H54 (cell line): ENCODE measurements around the gene CEP128.
A peak's percentile ranks its signal among the peaks of the same experiment; 100 is the strongest.

Source experiments
- DNase-seq: peaks from one replicate; pipeline ENCODE4 v3.0.0; 2011; ENCODE audit warnings: low spot score, mixed read lengths; ENCODE audit not compliant: insufficient read length
- FAIRE-seq: peaks from 3 replicates; lab custom pipeline; 2011; peaks lifted over from hg19 to GRCh38; lab: Jason Lieb, UNC
- POLR2A ChIP-seq: IDR thresholded peaks from 2 replicates; pipeline ENCODE4 v1.6.1; 2011; ENCODE audit warnings: low read depth, mild to moderate bottlenecking, low read length

Gene CEP128

DNA sequence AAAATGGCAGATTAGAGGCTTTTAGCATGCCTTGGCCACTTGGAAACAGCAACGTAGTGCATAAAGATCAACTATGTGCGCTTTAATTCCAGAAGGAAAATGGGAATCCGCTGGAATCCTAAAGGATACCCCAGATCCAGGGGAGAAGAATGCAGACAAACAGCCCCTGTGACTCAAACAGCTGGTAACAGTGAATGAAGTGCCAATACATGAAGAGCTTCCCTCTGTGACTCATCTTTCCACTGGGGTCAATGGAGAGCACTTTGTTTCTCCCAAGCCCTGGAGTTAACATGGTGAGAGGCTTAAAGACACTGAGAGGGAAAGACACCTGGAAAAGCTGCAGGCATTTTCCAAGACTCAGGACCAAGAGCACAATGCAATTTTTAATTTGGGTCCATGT lies 263.1 kb downstream of the CEP128 start:
- no peak for DNase-seq
- FAIRE-seq = no peak
- TF ChIP-seq POLR2A = no peak

DNA sequence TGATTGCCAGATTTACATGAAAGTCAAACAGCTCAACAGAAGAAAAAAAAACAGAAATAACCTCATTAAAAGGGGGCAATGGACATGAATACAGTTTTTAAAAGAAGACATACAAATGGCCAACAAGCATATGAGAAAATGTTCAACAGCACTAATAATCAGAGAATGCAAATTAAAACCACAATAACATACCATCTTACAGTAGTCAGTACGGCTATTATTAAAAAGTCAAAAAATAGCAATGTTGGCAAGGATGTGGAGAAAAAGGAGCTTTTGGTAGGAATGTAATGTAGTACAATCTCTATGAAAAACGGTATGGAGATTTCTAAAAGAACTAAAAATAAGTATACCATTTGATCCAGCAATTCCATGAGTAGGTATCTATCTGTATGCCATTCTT lies 272.1 kb downstream of the CEP128 start:
- FAIRE-seq (no peak), DNase-seq (no peak)
- TF ChIP-seq POLR2A = no peak

DNA sequence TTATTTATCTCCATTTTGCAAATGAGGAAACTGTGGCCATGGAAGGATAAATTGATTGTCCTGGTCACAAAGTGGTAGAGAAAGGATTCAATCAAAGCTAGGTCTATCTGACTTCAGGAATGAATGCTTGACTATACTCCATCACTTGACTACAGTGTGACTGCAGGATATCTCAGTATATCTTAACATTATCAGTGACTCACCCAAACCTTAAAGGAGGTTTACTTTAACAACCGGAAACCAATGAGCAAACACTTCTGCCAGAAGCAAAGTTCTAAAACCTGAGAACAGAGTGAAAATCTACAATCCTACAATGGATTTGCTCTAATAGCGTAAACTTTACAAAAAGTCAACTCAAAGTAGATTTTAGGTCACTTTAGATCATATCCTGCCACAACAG lies 277.0 kb downstream of the CEP128 start:
- DNase-seq = no peak
- no peak for FAIRE-seq
- TF ChIP-seq POLR2A = no peak

DNA sequence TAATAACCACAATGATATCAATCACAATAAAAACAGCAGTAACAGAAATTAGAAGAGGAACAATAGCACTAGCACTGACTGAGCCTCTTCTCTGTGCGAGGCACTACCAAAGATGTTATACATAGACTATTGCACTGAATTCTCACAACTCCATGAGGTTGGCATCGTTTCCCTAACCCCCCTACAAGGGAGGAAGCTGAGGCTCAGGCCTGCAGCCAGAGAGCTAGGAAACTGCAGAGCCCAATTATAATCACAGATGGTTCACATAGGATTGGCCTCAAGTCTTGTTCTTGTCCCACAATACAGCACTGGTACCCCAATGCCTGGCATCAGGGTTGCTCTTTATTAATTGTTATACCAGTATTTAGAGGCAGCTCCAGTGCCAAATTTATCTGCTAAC lies 278.0 kb downstream of the CEP128 start:
- TF ChIP-seq POLR2A = no peak
- no peak for FAIRE-seq

DNA sequence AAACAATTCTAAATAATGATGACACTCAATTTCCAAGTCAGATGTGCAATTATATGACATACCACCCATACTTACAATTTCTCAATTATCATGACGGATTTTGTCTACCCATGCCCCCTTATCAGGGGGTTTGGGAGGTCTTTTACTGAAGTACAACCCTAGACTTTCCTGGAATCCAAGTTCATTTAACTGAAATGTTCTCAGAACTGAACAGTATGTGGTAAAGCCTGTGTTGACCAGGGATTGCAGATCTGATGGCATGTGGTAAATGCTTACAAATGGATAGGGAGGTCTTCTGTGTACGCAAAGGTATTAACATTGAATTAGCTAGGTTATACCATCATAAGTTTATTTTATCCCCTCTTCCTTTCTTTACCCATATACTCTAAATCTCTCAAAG lies 281.8 kb downstream of the CEP128 start:
- TF ChIP-seq POLR2A = no peak
- FAIRE-seq = no peak
- no peak for DNase-seq

More for the DNA sequence above, 278.0 kb downstream of the CEP128 start:
- no peak for DNase-seq

DNA sequence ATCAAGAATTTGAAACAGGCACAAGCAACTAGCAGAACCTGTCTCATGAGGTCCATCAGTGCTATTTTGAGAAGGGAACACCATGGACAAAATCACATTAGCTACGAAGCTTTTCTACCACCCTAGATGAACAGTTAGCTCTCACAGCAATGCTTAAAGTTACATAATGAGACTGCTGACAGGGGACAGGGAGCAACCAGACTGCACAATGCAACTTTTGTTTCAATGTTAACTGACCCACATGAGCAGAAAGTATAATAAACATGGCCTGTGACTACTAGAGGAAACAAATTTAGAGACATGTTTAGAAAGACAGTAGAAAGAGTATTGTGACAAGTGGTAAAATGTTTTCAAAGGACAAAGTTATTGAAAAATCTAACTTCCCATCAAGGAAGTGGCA lies 282.8 kb downstream of the CEP128 start:
- FAIRE-seq = no peak
- no peak for DNase-seq
- no peak for TF ChIP-seq POLR2A

DNA sequence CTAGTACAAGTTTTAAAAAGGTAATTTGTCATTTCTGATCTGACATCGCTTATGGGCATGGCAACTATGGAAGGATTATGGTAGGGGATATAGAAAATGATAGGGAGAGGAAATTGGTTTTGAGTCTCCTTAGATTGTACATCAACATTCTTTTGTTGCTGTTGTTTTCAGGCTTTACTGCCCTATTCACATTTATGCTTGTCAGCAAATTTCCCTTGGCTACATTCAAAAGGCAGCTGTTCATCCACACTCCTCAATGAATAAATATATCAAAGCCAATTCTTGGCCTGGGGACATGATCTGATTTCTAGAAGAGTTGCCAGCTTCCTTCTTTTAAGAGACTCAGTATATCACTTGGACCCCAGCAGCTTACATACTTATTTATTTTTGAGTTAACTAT lies 283.4 kb downstream of the CEP128 start:
- DNase-seq = no peak
- no peak for TF ChIP-seq POLR2A
- no peak for FAIRE-seq

DNA sequence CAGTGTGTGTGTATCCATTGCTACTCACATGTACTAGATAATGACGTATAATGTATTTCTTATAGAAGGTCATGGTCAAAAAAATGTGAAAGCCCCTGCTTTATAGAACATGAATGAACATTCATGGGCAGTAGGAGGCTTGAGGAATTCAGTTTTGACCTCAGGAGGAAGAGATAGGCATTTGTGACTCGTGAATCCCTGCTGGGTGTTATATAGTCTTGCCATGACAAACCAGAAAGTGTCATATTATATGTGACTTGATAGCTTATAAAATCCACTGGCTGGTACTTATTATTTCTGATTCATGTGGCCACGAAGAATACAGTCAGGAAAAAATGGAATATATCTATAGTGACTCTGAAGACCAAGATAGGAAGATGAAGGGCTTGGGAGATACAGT lies 287.6 kb downstream of the CEP128 start:
- FAIRE-seq (peak; percentile 48), DNase-seq (no peak)
- TF ChIP-seq POLR2A = no peak

DNA sequence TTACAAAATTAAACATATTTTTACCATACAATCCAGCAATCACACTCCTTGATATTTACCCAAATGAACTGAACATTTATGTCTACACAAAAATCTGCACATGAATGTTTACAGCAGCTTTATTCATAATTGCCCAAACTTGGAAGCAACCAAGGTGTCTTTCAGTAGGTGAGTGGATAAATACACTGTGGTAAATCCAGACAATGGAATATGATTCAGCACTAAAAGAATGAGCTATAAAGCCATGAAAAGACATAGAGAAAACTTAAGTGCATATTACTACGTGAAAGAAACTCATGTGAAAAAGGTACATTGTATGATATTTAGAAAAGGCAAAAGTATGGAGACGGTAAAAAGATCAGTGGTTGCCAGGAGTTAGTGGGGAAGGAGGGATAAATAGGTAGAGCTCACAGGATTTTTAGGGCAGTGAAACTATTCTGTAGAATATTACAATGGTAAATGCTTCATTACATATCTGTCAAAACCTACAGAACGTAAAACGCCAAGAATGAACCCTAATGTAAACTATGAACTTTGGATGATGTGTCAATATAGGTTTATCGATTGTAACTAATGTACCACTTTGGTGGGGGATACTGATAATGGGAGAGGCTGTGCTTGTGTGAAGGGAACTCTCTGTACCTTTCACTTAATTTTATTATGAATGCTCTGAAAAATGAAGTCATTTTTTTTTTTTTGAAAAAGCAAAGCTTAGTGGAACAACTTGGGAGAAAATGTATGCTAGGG lies 295.7 kb downstream of the CEP128 start:
- FAIRE-seq = no peak
- TF ChIP-seq POLR2A = no peak
- DNase-seq = no peak

DNA sequence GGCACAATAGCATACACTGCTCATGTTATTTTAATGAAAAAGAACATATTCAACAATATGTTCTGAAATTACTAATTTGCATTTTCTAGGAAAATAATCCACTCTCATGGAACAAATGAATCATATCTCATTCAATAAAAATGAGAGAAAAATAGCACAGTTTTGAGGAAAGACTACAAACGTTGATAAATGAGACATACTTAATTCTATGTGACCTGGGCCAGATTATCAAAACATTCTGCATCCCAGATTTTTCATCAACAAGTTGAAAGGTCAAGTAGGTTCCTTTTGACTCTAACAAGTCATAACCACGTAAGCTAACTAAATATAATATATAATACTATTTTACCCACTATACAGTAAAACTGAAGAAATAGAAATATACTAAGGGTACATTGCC lies 296.7 kb downstream of the CEP128 start:
- no peak for FAIRE-seq
- DNase-seq = no peak
- no peak for TF ChIP-seq POLR2A

DNA sequence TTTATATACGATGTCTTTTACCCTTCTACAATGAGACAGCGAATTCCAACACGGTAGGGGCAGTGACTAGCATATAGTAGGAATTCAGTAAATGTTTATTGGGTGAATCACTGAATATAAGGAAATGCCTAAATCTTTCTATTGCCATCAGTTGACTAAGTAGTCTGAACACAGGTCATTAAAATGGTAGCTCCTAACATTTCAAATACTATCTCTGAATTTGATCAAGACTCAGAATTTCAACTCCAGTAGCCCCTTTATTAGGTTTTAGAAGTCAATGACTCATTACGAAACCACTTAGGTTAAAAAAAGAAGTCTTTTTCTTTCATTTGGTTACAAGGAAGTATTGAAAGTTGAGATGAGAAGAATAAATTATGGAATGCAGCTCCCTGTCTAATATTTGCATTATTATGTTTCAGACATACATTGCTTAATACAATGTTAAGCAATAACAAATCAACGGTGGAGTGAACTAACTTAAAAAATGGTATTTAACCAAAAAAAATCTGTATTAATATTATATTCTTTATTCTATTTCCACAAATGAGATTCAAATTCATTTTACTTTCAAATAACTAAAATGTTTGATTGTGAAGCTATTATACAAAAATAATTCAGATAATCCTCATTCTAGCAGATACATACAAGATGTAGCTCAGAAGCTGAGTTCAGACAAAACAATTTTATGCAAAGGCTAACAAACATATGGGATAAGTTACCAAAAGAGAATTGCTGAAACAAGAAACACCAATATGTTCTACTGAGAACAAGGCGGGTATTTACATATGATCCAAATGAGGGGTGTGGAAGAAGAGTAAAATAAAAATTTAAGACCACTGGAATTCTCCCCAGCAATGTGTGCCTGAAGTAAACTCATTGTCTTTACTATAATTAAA lies 302.7 kb downstream of the CEP128 start:
- DNase-seq (no peak), FAIRE-seq (peak; percentile 20)
- TF ChIP-seq POLR2A = no peak

DNA sequence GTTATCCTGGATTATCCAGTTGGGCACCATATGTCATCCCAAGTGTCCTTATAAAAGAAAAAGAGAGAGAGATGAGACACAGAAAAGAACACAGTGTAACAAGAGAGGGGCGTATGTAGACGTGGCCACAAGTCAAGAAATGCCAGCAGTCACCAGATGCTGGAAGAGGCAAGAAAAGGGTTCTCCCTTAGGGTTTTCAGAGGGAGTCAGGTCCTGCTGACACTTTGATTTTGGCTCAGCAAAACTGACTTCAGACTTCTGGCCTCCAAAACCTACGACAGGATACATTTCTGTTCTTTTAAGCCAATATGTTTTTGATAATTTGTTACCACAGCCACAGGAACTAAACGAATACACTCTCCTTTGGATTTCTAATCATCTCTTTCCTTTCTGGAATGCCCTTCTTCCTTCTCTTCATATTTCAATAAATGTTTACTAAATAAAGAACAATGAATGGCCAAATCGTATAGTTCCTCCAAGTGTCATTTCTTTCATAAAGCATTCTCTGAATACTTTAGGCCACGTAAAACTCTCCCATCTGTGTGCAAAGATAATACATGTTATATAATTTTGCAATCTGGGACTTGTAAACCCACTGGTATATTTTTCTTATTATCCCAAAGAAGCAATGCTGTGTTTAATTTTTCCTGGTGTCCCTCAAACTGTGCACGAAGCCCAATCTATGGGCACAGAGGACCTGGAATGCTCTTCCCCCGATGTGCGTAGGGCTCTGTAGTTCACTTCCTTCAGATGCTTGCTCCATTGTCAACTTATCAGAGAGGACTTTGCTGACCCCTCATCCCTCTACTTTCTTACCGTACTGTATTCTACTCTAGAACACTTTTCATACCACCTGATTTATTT lies 303.6 kb downstream of the CEP128 start:
- FAIRE-seq (no peak), DNase-seq (no peak)
- no peak for TF ChIP-seq POLR2A

DNA sequence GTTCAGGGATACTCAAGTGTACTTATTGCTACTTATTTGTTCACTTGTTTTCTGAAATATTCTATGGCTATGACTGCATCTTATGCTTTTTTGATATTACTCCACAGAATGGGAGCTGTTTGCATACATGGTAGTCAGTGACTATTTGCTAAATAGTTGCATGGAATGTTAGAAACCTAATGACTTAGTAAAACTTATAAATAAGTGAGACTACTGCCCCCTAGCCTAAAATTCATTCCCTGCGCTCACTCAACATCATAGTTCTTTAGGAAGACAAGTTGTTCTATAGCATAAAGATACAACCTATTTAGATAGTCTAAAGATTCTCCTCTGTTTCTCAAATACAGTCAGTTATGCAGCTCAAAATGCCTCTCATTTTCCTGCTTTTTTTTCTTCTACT lies 305.5 kb downstream of the CEP128 start:
- DNase-seq (no peak), FAIRE-seq (no peak)
- no peak for TF ChIP-seq POLR2A
